GM12892 (cell line): Measurements from ENCODE around the gene MSH2.

Source experiments
- POLR2AphosphoS5 ChIP-seq: IDR thresholded peaks from 2 replicates; pipeline ENCODE4 v1.6.1; 2011; ENCODE audit warnings: low read depth, low read length, control low read depth
- TAF1 ChIP-seq: IDR thresholded peaks from 2 replicates; pipeline ENCODE4 v1.6.1; 2011; ENCODE audit warnings: low read depth, mild to moderate bottlenecking, control low read depth, low read length, borderline replicate concordance

GRCh38 chr2:47520825-47521665, 118.1 kb downstream of the MSH2 start:
- no peak for TF ChIP-seq TAF1
- TF ChIP-seq POLR2AphosphoS5 = no peak
